22Rv1 (cell line): ENCODE measurements around the gene NAT9.

Experiments
- CTCF ChIP-seq: fragments of 450-650 bp; IDR thresholded peaks from 2 replicates; pipeline ENCODE4 v1.5.1; 2017; ENCODE audit warnings: mild to moderate bottlenecking
- ZFX ChIP-seq: fragments of 450-650 bp; IDR thresholded peaks from 2 replicates; pipeline ENCODE4 v1.6.1; 2017; ENCODE audit warnings: antibody characterized with exemption, borderline replicate concordance

GRCh38 chr17:74779948-74780400 is 3.8 kb upstream of the NAT9 start:
- TF ChIP-seq CTCF, result no peak
- TF ChIP-seq ZFX, result no peak
